Loucy (cell line): ENCODE measurements around the gene CDKN2B-AS1.

Experiments used
- EZH2phosphoT487 ChIP-seq: fragments of 200-600 bp; IDR thresholded peaks from 2 replicates; pipeline ENCODE4 v1.6.1; 2018; ENCODE audit warnings: antibody characterized with exemption, mild to moderate bottlenecking, moderate library complexity, borderline replicate concordance
- TF ChIP-seq, protein P1 (sequence below): fragments of 200-600 bp; sonication (generic); conservative IDR thresholded peaks from 2 replicates; pipeline ENCODE4 v1.5.1; 2014; ENCODE audit warnings: mild to moderate bottlenecking, antibody characterized with exemption, low read length

DNA sequence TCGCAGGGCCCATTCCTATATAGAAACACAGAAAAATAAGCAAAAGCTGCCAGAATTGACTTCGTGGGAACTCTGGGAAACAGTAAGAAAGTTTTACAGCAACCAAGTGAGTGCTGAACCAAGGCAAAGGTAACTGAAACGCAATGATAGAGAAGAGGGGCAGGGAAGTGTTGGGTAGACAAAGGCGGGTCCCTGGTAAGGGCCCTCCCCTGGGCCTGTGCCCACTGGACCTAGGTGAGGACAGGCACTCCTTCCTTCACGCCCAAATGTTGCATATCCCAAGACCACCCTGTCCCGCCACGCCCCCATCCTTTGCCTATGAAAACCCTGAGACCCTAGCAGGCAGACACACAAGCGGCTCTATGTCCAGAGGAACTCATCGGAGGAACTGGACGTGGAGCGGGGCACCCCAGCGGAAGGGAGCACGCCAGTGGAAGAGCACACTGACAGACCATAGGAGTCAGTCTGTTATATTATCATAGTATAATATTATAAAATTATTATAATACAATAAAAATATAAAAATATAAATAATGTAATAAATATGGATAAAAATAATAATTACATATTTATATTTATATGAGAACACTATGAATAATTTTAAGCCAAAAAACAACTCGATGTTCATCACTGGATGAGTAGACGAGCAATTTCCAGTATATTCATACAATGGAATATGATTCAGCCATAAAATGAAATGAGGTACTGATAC lies 28.3 kb upstream of the CDKN2B-AS1 start:
- TF ChIP-seq, protein P1, sequence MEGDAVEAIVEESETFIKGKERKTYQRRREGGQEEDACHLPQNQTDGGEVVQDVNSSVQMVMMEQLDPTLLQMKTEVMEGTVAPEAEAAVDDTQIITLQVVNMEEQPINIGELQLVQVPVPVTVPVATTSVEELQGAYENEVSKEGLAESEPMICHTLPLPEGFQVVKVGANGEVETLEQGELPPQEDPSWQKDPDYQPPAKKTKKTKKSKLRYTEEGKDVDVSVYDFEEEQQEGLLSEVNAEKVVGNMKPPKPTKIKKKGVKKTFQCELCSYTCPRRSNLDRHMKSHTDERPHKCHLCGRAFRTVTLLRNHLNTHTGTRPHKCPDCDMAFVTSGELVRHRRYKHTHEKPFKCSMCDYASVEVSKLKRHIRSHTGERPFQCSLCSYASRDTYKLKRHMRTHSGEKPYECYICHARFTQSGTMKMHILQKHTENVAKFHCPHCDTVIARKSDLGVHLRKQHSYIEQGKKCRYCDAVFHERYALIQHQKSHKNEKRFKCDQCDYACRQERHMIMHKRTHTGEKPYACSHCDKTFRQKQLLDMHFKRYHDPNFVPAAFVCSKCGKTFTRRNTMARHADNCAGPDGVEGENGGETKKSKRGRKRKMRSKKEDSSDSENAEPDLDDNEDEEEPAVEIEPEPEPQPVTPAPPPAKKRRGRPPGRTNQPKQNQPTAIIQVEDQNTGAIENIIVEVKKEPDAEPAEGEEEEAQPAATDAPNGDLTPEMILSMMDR = no peak
- no peak for TF ChIP-seq EZH2phosphoT487
